Common myeloid progenitor, CD34-positive (primary cell): ENCODE measurements around the gene MRFAP1L1. TPM values are rescaled to one million over a fixed set of nuclear protein-coding genes. Genes with fewer than 3 reads are reported as not detected.
"Not testable (repeated sequence)": the region's sequence is repeated elsewhere in the genome, so short reads cannot be mapped to it uniquely, and the experiment has no call there.

Experiments used
- CTCF ChIA-PET: fragments of 350-600 bp; sonication (Branson Sonifier 250); formaldehyde crosslinking; loops from one replicate; lab custom pipeline; 2021; ENCODE audit warnings: antibody characterized with exemption; lab: Charles Lee
- POLR2A ChIA-PET: fragments of 350-600 bp; sonication (Branson Sonifier 250); formaldehyde crosslinking; loops from one replicate; lab custom pipeline; 2021; ENCODE audit warnings: antibody characterized with exemption; lab: Charles Lee
- DNase-seq, 3 donors: peaks; one replicate each; pipeline versions ENCODE4 v3.0.0 to v3.0.0-alpha.2; 2013
- H3K27ac ChIP-seq, 2 experiments: 1 replicate in 1 of 2; 2 replicates in 1 of 2; pipeline ENCODE4 v1.7.0; 2013; ENCODE audit warnings: inconsistent platforms in 2 of 2, low read length in 2 of 2, mild to moderate bottlenecking in 2 of 2, low read depth in 1 of 2, moderate library complexity in 1 of 2; ENCODE audit not compliant: severe bottlenecking in 2 of 2, insufficient read depth in 1 of 2, poor library complexity in 1 of 2
- H3K27me3 ChIP-seq, 5 experiments: replicated peaks in 2 of 5; 1 replicate in 3 of 5; 2 replicates in 2 of 5; pipeline versions ENCODE4 v1.6.1 to v1.7.0; 2013; ENCODE audit warnings: low read length in 4 of 5, mild to moderate bottlenecking in 2 of 5, moderate library complexity in 2 of 5, inconsistent platforms in 1 of 5; ENCODE audit not compliant: insufficient read depth in 5 of 5, control insufficient read depth in 4 of 5
- H3K36me3 ChIP-seq, 4 experiments: 1 replicate in 2 of 4; 2 replicates in 2 of 4; pipeline versions ENCODE4 v1.6.1 to v1.7.0; 2013; ENCODE audit warnings: low read length in 3 of 4, control low read depth in 1 of 4, mild to moderate bottlenecking in 1 of 4; ENCODE audit not compliant: control insufficient read depth in 4 of 4, insufficient read depth in 4 of 4
- H3K4me1 ChIP-seq, 4 experiments: 1 replicate in 3 of 4; 2 replicates in 1 of 4; pipeline versions ENCODE4 v1.6.1 to v1.7.1; 2013; ENCODE audit warnings: low read length in 3 of 4, mild to moderate bottlenecking in 3 of 4, control low read depth in 1 of 4, inconsistent platforms in 1 of 4, moderate library complexity in 1 of 4; ENCODE audit not compliant: control insufficient read depth in 4 of 4, insufficient read depth in 4 of 4; ENCODE audit errors: control extremely low read depth in 1 of 4
- H3K4me3 ChIP-seq, 7 experiments: 1 replicate in 4 of 7; 2 replicates in 3 of 7; pipeline versions ENCODE4 v1.5.1 to v1.7.0; 2013; ENCODE audit warnings: mild to moderate bottlenecking in 7 of 7, low read length in 6 of 7, moderate library complexity in 6 of 7, inconsistent platforms in 2 of 7, low read depth in 2 of 7, control low read depth in 1 of 7; ENCODE audit not compliant: insufficient read depth in 4 of 7, control insufficient read depth in 1 of 7; ENCODE audit errors: extremely low read depth in 1 of 7
- H3K9me3 ChIP-seq, 5 experiments: 1 replicate in 4 of 5; 2 replicates in 1 of 5; pipeline versions ENCODE4 v1.6.1 to v1.7.1; 2013; ENCODE audit warnings: low read length in 4 of 5, mild to moderate bottlenecking in 2 of 5, inconsistent platforms in 1 of 5, low read depth in 1 of 5, moderate library complexity in 1 of 5; ENCODE audit not compliant: control insufficient read depth in 4 of 5, insufficient read depth in 2 of 5; ENCODE audit errors: control extremely low read depth in 1 of 5
- WGBS: methylation state at CpG from one replicate; pipeline ENCODE4 v1.1.5; 2013; ENCODE audit not compliant: insufficient coverage; 5-methylcytosine and 5-hydroxymethylcytosine counted together
- polyA plus RNA-seq: library from polyadenylated mRNA; unstranded; fragments of 120-200 nt; gene quantifications from one replicate; pipeline ENCODE4 v1.2.1, GENCODE V29; 2013

MRFAP1L1 gene
- polyA plus RNA-seq, result 34.9 TPM

DNA sequence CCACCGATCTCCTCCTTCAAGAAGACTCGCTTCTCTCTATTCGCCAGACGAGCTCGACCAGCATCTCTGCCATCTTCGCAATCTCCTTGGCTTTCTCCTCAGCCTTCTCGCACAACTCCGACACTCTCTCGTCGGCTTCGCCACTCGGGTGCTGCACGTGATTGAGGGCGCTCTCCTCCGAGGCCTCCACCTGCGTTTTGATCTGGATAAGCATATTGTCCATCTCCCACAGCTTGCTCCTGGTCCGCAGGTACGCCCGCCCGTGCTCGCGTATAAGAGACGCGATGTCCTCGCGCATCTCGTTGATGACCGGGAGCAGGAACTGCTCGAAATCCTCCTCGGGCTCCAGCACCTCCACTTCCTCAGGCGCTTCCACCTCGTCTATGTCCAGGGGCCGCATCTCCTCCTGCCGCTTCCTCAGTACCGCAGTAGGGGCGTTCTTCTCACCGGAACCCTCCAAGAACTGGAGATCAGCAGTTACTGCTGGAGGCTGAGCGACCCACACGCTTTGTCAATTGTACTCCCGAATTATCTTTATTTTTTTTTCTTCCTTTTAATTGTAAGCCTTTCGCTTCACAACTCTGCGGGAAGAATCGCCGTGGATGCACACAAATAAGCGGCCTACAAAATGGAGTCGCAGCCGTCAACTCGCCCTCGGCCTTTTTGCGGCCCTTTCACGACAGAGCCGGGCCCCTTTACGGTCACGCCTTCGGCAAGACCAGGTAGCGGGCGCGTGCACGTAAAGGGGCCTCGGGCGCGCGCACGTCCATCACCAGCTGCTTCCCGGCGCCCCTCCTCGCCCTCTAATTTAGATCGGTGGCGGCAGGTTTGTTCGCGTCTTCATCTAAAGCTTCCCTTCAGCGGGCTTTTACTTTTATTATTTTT lies at the start of gene MRFAP1L1:
TSS of gene MRFAP1L1 (minus strand) at position 636 of the 885 bp plus-strand sequence. CDS start at position 400, 236 bp downstream.
- DNase-seq, result peak; percentile 99
- Histone ChIP-seq H3K27ac (peak within 1 kb of the TSS; percentile 83 to 90), H3K4me3 (peak within 1 kb of the TSS; percentile 78 to 93 (median 85)), H3K27me3 (peaks cover 0 to 2% (median 0%) of the 10 kb centered on the region in 5 experiments), H3K9me3 (peaks cover 0 to 7% (median 0%) of the 10 kb centered on the region in 5 experiments), H3K36me3 (peaks cover 5 to 18% (median 12%) of the 10 kb centered on the region in 4 experiments), H3K4me1 (peaks cover 11 to 37% (median 27%) of the 10 kb centered on the region in 4 experiments)
- CTCF ChIA-PET, result interaction anchor here (0.8 to 5.2 kb wide), 7 partner anchors 10 to 164 kb away, joined by 3 to 22 read pairs (median 4); a partner anchor contains a TSS
- POLR2A ChIA-PET, result interaction anchor here (0.9 to 1.1 kb wide), 3 partner anchors 36 to 69 kb away, joined by 3 to 4 read pairs (median 3); partner anchors contain the start of gene MRFAP1
- under 1% methylated on average over 65 of the region's 72 CpGs for WGBS

- WGBS, result 87% methylated on average over 3 of the region's 4 CpGs
- CTCF ChIA-PET, result interaction anchor here (0.5 to 1.4 kb wide), 2 partner anchors 23 to 1727 kb away, joined by 3 read pairs; no protein-coding TSS in a partner anchor
- Histone ChIP-seq H3K27ac (no peak overlapping the region), H3K27me3 (peaks cover 0 to 2% (median 0%) of the 10 kb centered on the region in 5 experiments), H3K4me3 (no peak overlapping the region), H3K4me1 (peaks cover 0 to 12% (median 3%) of the 10 kb centered on the region in 4 experiments), H3K9me3 (no peaks in the 10 kb centered on the region), H3K36me3 (no peaks in the 10 kb centered on the region)
- POLR2A ChIA-PET, result no interaction called here
- DNase-seq, result no peak
Measured at GRCh38 chr4:6758728-6759127, 49.1 kb upstream of the MRFAP1L1 start.

GRCh38 chr4:6756345-6756744 lies 46.7 kb upstream of the MRFAP1L1 start:
- H3K4me1 ChIP-seq, result peaks cover 0 to 28% (median 9%) of the 10 kb centered on the region in 4 experiments
- CTCF ChIA-PET, result interaction anchor here (2.0 kb wide), 1 partner anchor 12 kb away, joined by 5 read pairs; no protein-coding TSS in a partner anchor

GRCh38 chr4:6755088-6755753 lies 45.6 kb upstream of the MRFAP1L1 start:
- WGBS, result 100% methylated on average over 2 of the region's 5 CpGs
- ChIA-PET CTCF (no interaction called here), POLR2A (no interaction called here)
- Histone ChIP-seq H3K36me3 (no peaks in the 10 kb centered on the region), H3K27me3 (peaks cover 0 to 2% (median 0%) of the 10 kb centered on the region in 5 experiments), H3K9me3 (no peaks in the 10 kb centered on the region), H3K27ac (no peak overlapping the region), H3K4me1 (peaks cover 0 to 20% (median 8%) of the 10 kb centered on the region in 4 experiments), H3K4me3 (no peak overlapping the region)
- DNase-seq, result no peak

More at GRCh38 chr4:6756345-6756744, 46.7 kb upstream of the MRFAP1L1 start:
- H3K4me3 ChIP-seq, H3K9me3 ChIP-seq, H3K36me3 ChIP-seq, H3K27ac ChIP-seq, DNase-seq, H3K27me3 ChIP-seq, POLR2A ChIA-PET: not testable (repeated sequence)
- WGBS, result no CpG with 5 or more reads among the region's 6 CpGs

DNA sequence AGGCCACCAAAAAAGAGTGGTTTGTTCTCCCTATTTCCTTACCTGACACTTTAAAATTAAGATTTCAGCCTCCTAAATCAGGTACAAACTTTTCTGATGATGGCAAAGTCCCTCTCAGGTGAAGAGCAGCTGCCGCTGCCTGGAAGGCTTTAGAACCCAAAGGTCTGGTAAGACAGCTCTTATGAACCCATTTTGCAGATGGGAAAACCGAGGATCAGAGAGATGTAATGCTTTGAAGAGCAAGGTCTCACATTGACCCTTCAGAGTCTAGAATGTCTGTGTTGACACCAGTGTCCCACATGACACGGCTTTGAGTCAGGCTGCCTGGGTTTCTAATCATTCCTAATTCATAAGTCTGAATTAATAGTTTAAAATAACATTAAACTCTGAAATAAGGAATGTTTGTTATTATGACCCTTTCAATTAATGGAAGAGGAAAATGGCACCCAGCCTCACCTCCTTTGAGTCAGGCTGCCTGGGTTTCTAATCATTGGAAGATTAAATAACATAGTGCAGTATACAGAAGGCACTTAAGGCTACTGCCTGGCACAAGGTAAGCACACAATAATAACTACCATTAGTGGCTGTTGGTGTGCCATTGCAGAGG lies 44.9 kb upstream of the MRFAP1L1 start:
- CTCF ChIA-PET, result no interaction called here

DNA sequence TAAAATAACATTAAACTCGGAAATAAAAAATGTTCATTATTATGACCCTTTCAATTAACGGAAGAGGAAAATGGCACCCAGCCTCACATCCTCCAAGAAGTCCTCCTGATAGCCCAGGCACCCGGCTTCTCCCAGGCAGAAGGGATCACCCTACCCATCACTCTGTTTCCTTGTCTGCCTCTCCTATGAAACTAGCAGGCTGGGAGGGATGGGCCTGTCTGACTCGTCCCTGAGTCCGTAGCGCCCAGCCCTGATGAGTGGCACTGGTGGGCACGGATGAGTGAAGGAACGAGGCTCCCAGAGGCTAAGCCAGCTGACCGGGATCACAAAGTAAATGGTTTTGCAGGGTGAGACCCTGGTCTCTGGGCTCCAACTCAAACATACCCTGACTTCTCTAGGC lies 44.2 kb upstream of the MRFAP1L1 start:
- H3K9me3 ChIP-seq, result no peaks in the 10 kb centered on the region
- 79% methylated on average over 7 of the region's 9 CpGs for WGBS
- CTCF ChIA-PET, result no interaction called here
- H3K27ac ChIP-seq, result no peak overlapping the region
- H3K36me3 ChIP-seq, result no peaks in the 10 kb centered on the region
- no peaks in the 10 kb centered on the region for H3K27me3 ChIP-seq
- POLR2A ChIA-PET, result no interaction called here
- H3K4me3 ChIP-seq, result no peak overlapping the region
- DNase-seq, result no peak
- peaks cover 0 to 20% (median 8%) of the 10 kb centered on the region in 4 experiments for H3K4me1 ChIP-seq

More for the DNA sequence above, 44.9 kb upstream of the MRFAP1L1 start:
- 100% methylated on average over 1 of the region's 3 CpGs for WGBS
- Histone ChIP-seq H3K36me3 (no peaks in the 10 kb centered on the region), H3K4me3 (no peak overlapping the region), H3K27ac (no peak overlapping the region), H3K9me3 (no peaks in the 10 kb centered on the region), H3K4me1 (peaks cover 0 to 20% (median 8%) of the 10 kb centered on the region in 4 experiments), H3K27me3 (no peaks in the 10 kb centered on the region)
- POLR2A ChIA-PET, result no interaction called here
- no peak for DNase-seq
